GM06990 (cell line): ENCODE data around the gene GYPE.
"Not testable (repeated sequence)": the region's sequence is repeated elsewhere in the genome, so short reads cannot be mapped to it uniquely, and the experiment has no call there.

Source experiments
- DNase-seq: peaks from one replicate; pipeline ENCODE4 v3.0.0-alpha.2; 2011; ENCODE audit not compliant: insufficient read length; ENCODE audit errors: extremely low read depth
- H3K27me3 ChIP-seq: replicated peaks from 2 replicates; pipeline ENCODE4 v1.6.0; 2011; ENCODE audit warnings: low read length; ENCODE audit not compliant: control insufficient read depth, insufficient read depth
- H3K36me3 ChIP-seq: 2 replicates; pipeline ENCODE4 v1.5.1; 2011; ENCODE audit warnings: low read length; ENCODE audit not compliant: control insufficient read depth, insufficient read depth
- H3K4me3 ChIP-seq: replicated peaks from 2 replicates; pipeline ENCODE4 v1.5.1; 2011; ENCODE audit warnings: low read depth, mild to moderate bottlenecking, control low read depth, low read length
- TF ChIP-seq, protein P1 (sequence below): IDR thresholded peaks from 2 replicates; pipeline ENCODE4 v1.5.1; 2011; ENCODE audit warnings: low read length, control low read depth, mild to moderate bottlenecking, inconsistent platforms; ENCODE audit not compliant: insufficient read depth, poor library complexity, severe bottlenecking

Gene GYPE

DNA sequence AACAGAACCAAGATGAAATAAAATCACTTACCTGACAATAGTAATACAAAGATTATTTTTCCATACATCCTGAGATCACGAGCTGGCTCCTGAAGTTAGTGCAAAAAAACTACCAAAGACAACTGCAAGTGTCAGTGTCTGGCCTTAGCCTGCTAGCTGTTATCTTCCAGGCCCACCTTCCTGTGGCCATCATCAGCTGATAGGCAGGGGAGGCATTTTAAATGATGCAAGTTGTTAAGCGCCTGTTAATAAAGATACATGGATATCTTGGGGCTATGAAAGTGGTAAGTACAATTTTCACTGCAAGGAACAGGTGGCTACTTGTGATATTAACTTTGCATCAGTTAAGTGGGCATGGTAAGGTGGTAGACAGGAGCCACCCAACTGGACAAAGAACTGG is at the start of gene GYPE:
Gene GYPE, minus strand, starts transcription at position 120 of the 400 bp plus-strand sequence. Its CDS starts 52 bp downstream, at position 68.
- not testable (repeated sequence) for H3K4me3 ChIP-seq, H3K36me3 ChIP-seq, H3K27me3 ChIP-seq, DNase-seq

DNA sequence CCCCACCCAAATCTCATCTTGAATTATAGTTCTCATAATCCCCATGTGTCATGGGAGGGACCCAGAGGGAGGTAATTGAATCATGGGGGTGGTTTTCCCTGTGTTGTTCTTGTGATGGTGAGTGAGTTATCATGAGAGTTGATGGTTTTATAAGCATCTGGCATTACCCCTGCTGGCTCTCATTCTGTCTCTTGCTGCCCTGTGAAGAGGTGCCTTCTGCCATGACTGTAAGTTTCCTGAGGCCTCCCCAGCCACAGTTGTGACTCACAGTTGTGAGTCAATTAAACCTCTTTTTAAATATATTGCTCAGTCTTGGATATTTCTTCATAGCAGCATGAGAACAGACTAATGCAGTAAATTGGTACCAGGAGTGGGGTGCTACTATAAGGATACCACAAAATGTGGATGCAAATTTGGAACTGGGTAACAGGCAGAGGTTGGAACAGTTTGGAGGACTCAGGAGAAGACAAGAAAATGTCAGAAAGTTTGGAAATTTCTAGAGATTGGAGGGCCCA is 46.2 kb upstream of the GYPE start:
- not testable (repeated sequence) for DNase-seq, H3K4me3 ChIP-seq, H3K36me3 ChIP-seq, H3K27me3 ChIP-seq

DNA sequence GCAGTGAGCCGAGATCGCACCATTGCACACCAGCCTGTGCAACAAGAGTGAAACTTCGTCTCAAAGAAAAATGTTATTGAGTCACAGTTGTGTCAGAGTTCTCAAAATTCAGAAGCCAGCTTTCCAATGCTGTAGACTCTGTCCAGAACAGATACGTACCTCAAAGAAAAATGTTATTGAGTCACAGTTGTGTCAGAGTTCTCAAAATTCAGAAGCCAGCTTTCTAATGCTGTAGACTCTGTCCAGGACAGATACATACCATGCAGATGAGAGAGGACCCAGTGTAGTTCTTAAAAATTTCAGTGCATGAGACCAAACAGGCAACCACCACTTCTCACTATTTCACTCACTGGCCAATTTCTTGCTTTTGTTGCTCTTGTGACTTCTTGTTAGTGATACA is 45.6 kb upstream of the GYPE start:
- not testable (repeated sequence) for H3K36me3 ChIP-seq, H3K4me3 ChIP-seq, H3K27me3 ChIP-seq, DNase-seq

DNA sequence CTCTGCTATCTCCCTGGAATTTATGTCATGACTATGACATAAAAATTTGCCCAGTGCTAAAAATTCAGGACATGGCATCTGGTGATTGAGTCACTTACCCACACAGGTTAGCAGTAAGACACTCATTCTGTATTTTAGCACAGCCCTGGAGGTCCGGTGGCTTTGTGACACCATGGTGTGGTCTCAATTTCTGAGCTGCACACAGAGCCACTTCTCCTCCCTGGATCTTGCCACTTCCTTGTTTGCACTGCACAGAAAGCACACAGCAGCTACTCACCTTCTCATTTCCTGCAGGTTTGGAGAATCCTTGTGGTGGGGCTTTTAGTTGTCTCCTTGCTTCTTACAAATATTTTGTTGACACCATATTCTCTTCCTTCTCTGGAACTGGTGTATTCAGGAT is 44.8 kb upstream of the GYPE start:
- not testable (repeated sequence) for H3K4me3 ChIP-seq, H3K27me3 ChIP-seq, DNase-seq, H3K36me3 ChIP-seq

DNA sequence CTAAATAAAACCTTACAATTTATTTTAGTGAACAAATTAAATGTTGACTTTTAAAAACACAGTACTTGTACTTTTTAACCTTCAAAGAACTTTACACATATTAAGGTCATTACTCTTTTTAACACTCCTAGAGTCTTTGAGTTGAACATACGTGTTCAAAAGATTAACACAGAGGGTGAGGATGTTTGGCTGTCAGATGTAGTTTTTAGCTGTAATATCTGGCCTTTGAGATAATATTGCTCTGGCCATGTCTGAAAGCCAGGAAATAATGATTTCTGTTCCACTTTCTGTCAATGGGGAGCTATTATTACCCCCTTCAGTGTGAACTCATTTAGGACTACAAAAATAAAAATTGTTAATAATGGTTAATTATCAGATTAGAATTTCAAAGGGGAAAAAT is 42.1 kb upstream of the GYPE start:
- H3K27me3 ChIP-seq, H3K36me3 ChIP-seq, DNase-seq, H3K4me3 ChIP-seq: not testable (repeated sequence)

DNA sequence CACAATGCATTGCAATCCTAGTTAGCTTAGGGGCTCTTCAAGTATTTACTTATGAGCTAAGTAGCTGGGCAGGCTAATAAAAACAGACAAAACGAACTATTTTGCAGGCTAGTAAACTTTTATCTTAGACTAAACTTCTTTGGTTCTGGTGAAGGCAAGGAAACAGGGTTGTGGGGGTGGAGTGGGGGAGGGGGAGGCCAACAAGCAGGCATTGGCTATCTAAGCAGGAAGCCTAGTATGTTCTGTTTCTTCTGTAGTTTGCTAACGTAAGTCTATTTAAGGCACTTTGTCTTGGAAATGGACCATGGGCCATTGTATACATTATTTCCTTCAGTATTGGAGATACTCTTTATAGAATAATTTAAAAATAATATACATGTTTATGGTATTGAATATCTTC is 35.3 kb upstream of the GYPE start:
- DNase-seq, H3K27me3 ChIP-seq, H3K36me3 ChIP-seq, H3K4me3 ChIP-seq: not testable (repeated sequence)

DNA sequence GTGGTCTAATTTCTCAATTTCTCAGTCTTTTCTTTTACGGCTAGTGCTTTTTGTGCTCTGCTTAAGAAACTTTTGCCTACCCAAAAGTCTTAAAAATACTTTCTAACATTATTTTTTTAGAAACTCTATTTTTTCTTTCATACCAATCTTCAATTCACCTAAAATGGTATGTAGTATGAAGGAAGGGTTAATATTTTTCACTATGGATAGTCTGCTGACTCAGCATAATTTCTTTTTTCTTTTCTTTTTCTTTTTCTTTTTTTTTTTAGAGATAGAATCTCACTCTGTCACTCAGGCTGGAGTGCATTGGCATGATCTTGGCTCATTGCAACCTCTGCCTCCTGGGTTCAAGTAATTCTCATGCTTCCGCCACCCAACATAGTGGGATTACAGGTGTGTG is 34.2 kb upstream of the GYPE start:
- Histone ChIP-seq H3K4me3 (no peak overlapping the region), H3K36me3 (no peaks in the 10 kb centered on the region), H3K27me3 (no peaks in the 10 kb centered on the region)
- no peak for DNase-seq
- TF ChIP-seq, protein P1, sequence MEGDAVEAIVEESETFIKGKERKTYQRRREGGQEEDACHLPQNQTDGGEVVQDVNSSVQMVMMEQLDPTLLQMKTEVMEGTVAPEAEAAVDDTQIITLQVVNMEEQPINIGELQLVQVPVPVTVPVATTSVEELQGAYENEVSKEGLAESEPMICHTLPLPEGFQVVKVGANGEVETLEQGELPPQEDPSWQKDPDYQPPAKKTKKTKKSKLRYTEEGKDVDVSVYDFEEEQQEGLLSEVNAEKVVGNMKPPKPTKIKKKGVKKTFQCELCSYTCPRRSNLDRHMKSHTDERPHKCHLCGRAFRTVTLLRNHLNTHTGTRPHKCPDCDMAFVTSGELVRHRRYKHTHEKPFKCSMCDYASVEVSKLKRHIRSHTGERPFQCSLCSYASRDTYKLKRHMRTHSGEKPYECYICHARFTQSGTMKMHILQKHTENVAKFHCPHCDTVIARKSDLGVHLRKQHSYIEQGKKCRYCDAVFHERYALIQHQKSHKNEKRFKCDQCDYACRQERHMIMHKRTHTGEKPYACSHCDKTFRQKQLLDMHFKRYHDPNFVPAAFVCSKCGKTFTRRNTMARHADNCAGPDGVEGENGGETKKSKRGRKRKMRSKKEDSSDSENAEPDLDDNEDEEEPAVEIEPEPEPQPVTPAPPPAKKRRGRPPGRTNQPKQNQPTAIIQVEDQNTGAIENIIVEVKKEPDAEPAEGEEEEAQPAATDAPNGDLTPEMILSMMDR, result no peak

DNA sequence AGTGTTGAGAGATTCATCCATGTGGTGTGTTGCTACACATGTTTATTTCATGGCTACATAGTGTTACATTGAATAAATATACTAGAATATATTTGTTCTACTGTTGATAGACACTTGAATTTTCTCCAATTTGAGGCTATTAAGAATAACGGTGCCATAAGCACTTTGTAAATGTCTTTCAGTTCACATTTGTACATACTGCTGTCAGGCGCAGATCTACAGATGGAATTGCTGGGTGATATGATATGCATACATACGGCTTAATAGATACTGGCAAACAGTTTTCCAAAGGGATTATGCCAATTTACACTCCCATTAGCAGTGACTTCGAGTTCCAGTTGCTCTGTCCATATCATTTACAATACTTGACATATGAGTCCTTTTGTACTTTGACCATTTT is 33.5 kb upstream of the GYPE start:
- H3K36me3 ChIP-seq, H3K27me3 ChIP-seq, H3K4me3 ChIP-seq, DNase-seq: not testable (repeated sequence)

DNA sequence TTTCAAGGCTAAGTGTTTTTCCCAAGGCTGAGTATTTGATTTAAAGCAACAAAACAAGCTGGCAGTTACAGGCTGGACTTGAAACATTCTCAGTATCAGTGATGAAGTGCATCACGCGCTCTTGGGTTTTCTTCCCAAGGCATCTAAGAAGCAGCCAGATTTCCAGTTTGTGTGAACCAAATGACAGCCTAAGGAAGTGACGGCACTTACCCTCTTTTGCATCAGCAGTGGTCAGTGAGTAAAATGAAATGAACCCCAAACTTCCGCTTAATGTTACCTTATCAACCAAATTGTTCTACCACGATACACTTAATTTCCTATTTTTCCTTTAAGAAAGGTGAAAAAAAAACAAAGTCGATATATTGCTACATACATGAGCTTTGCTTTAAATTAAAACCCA is 15.8 kb upstream of the GYPE start:
- no peaks in the 10 kb centered on the region for H3K36me3 ChIP-seq
- no peaks in the 10 kb centered on the region for H3K27me3 ChIP-seq
- TF ChIP-seq, protein P1, result no peak
- H3K4me3 ChIP-seq, result no peak overlapping the region
- no peak for DNase-seq

DNA sequence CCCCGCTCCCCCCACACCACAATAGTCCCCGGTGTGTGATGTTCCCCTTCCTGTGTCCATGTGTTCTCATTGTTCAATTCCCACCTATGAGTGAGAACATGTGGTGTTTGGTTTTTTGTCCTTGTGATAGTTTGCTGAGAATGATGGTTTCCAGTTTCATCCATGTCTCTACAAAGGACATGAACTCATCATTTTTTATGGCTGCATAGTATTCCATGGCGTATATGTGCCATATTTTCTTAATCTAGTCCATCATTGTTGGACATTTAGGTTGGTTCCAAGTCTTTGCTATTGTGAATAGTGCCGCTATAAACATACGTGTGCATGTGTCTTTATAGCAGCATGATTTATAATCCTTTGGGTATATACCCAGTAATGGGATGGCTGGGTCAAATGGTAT is 11.1 kb upstream of the GYPE start:
- not testable (repeated sequence) for H3K4me3 ChIP-seq, H3K27me3 ChIP-seq, DNase-seq, H3K36me3 ChIP-seq

DNA sequence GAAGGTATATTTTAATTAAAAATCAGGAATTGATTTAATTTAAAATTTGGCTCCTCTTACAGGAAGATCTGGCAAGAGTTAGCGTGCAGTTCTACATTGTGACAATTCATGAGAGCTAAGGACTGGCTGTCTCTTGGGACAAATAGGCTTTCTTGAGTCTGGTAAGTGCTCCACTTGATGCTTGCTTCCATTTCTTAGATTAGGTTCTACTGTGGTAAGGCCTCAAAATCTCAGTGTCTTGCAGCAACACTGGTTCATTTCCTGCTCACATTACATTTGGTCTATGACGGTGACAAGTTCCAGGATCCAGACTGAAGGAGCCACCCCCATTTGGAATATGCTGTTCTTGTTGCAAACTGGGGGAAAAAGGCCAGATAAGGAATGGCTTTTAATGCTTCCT is 7.1 kb upstream of the GYPE start:
- not testable (repeated sequence) for DNase-seq, H3K36me3 ChIP-seq, H3K27me3 ChIP-seq
- peak overlapping the region; percentile 75 for H3K4me3 ChIP-seq

DNA sequence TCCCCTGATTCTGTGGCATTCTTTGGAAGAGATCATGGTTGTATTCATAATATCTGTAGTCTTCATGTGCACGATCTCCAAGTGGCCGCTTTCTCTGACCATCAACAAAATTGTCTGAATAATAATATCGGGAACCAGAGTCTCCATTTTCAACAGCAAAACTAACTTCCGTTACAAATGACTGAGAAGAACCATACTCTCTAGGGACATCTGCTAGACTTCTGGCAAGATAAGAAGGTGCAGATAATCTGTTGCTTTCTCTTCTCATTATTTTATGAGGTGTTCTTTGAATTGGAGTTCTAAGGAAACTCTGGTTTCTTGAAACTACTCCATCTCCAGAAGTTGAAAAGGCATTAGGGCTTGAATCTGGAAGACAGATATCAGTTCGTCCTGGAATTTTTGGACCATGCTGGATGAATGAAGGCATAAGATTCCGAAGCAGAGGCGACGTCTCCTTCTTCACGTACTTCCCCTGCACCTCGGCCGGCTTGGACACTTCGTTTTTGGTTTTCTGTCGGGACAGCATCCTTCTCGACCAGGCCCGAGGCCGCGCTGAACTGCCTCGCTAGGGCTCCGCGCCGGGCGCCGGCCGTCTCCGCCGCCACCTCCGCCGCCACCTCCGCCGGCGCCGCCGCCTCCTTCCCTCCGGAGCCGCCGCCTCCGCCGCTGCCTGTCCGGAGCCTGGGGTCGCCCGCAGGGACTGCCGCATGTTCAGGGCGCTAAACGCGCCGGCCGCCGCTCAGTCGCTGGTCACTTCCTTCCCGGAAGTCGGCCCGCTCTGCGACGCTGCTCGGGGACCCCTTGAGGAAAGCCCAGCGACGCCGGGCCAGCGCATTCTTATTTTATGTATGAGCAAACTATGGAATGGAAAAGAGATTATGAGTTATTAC is 6.4 kb upstream of the GYPE start:
- H3K27me3 ChIP-seq, H3K36me3 ChIP-seq: not testable (repeated sequence)
- peak; percentile 70 for DNase-seq
- H3K4me3 ChIP-seq, result peak overlapping the region; percentile 75
